T47D (cell line): ENCODE data around the gene ADGRD1.
A peak's percentile ranks its signal among the peaks of the same experiment; 100 is the strongest.

Experiments
- DNase-seq, 2 experiments: peaks; one replicate each; pipeline versions ENCODE4 v3.0.0 to v3.0.0-alpha.2; 2011 to 2012; ENCODE audit warnings: low read depth in 1 of 2, low spot score in 1 of 2
- JUND ChIP-seq: IDR thresholded peaks from 2 replicates; pipeline ENCODE4 v1.6.1; 2012; ENCODE audit warnings: low read depth
- in situ Hi-C: cut with HindIII; loops from 2 replicates; pipeline ENCODE4 v1.10.0; 2016; ENCODE audit warnings: low sequenced_read_pairs, low pct_unique_long_range_greater_than_20kb

The ADGRD1 gene

GRCh38 chr12:131102991-131103668 is 149.4 kb downstream of the ADGRD1 start:
- in situ Hi-C loops = no loop called here
- no peak for DNase-seq
- TF ChIP-seq JUND = no peak

- in situ Hi-C loops = no loop called here
- no peak for DNase-seq
- no peak for TF ChIP-seq JUND
These were observed 150.2 kb downstream of the ADGRD1 start for GRCh38 chr12:131103669-131104462.

- no peak for TF ChIP-seq JUND
- in situ Hi-C loops = no loop called here
- peak; percentile 86 to 92 for DNase-seq
These were observed 151.0 kb downstream of the ADGRD1 start for GRCh38 chr12:131104463-131105350.

- DNase-seq = no peak
- no peak for TF ChIP-seq JUND
- in situ Hi-C loops = no loop called here
These were observed 151.6 kb downstream of the ADGRD1 start for GRCh38 chr12:131105351-131105735.

GRCh38 chr12:131105736-131106348 is 152.1 kb downstream of the ADGRD1 start:
- no peak for TF ChIP-seq JUND
- no peak for DNase-seq
- in situ Hi-C loops = no loop called here

GRCh38 chr12:131106349-131106941 is 152.7 kb downstream of the ADGRD1 start:
- in situ Hi-C loops = no loop called here
- TF ChIP-seq JUND = no peak
- DNase-seq = no peak

- peak in 1 of 2 experiments; percentile 24 for DNase-seq
- in situ Hi-C loops = no loop called here
- no peak for TF ChIP-seq JUND
These were observed 154.7 kb downstream of the ADGRD1 start for GRCh38 chr12:131108177-131108955.

GRCh38 chr12:131111446-131111845 is 157.7 kb downstream of the ADGRD1 start:
- DNase-seq = no peak
- TF ChIP-seq JUND = no peak
- in situ Hi-C loops = no loop called here

GRCh38 chr12:131112021-131112420 is 158.3 kb downstream of the ADGRD1 start:
- in situ Hi-C loops = no loop called here
- TF ChIP-seq JUND = no peak
- no peak for DNase-seq

- DNase-seq = no peak
- in situ Hi-C loops = no loop called here
- no peak for TF ChIP-seq JUND
These were observed 159.1 kb downstream of the ADGRD1 start for GRCh38 chr12:131112700-131113290.

- in situ Hi-C loops = no loop called here
- TF ChIP-seq JUND = no peak
- DNase-seq = no peak
These were observed 160.0 kb downstream of the ADGRD1 start for GRCh38 chr12:131113568-131114270.
